HG03354 (cell line): ENCODE results near the gene CHRD.
"Not testable (repeated sequence)": the region's sequence is repeated elsewhere in the genome, so short reads cannot be mapped to it uniquely, and the experiment has no call there.

ENCODE experiments used
- ATAC-seq: cut with Tn5 transposase; IDR thresholded peaks from one replicate; pipeline ENCODE4 v1.9.1; 2021; ENCODE audit warnings: mild to moderate bottlenecking; ENCODE audit not compliant: unreplicated experiment, poor library complexity, severe bottlenecking

CHRD gene

GRCh38 chr3:184409331-184409926 lies 29.6 kb downstream of the CHRD start:
- ATAC-seq = no peak

DNA sequence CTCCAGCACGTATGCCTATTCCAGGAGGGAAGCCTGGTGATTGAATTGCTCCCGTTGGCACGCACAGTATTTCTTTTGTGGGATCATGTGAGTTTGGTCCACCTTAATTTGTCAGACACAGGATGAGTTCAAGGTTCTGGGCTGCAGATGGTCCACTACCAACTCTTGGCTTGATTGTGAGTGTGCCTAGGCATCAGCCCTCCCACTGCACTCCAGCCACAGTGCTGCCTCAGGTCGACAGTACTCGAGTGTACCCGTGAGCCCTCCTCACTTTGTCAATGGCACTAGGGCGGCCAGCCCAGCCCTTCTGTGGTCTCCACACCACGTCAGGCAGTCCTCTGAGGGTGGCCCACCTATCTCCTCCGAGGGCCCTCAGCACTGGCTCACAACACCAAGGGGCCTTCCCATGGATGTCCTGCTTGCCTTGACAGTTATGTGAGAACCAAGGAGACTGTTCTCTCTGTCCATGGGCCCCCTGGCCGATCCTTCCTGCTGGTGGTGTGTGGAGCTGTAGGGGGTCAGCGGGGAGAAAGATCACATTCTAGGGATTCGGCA lies 30.2 kb downstream of the CHRD start:
- no peak for ATAC-seq

- no peak for ATAC-seq
Measured at GRCh38 chr3:184414418-184415202, 34.8 kb downstream of the CHRD start.

DNA sequence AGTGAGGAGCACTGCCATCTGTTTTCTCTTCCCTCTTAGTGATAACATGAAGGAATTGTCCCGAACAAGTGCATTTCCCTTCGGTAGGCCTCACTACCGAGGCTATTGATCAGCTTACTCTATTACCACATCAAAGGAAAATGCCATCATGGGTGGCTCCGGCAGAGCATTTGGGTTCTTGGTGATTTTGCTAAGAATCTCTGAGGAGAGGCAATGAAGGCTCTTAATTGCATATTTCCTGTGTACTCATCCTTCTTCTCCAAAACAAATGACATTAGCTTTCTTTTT lies 35.3 kb downstream of the CHRD start:
- no peak for ATAC-seq

- peak; percentile 94 for ATAC-seq
Measured at GRCh38 chr3:184417619-184418327, 37.9 kb downstream of the CHRD start.

DNA sequence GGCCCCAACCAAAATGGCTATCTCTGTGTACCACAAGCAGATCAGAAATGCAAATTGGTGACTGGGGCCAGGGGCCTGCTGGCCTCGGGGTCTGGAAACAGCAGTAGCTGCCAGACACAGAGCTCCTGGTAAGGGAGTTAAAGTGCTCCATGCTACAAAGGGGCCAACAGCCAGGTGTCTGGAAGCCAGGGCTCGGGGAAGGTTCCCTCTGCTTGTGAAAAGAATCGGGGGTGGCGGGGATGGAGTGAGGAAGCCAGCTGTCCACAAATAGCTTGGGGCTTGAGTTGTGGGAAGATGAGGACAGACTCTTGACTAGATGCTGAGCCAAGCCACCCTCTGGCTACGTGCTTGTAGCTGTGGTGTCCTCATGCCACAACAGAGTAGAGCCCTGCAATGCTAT lies 39.3 kb downstream of the CHRD start:
- no peak for ATAC-seq

GRCh38 chr3:184423561-184423960 lies 43.7 kb downstream of the CHRD start:
- ATAC-seq = no peak

DNA sequence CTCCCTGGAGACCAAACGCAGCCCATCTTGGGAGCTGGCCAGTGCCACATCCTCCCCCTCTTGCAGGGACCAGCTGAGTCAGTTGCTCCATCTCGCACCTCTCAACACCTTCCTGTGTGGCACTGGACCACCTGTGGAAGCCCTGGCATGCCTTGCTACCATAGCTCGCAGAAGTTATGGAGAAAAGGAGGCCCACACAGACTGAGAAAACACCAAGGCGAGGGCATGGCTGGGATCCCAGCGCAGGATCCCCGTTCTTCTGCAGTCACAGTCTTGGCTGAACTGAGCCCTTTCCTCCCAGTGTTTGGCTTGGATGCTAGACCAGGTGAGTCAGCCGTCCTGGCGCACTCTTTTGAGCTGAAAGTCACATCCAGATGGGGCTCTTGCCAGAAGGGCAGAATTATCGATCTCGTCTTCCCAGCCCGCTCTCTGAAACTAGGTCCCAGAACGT lies 46.9 kb downstream of the CHRD start:
- ATAC-seq = no peak

DNA sequence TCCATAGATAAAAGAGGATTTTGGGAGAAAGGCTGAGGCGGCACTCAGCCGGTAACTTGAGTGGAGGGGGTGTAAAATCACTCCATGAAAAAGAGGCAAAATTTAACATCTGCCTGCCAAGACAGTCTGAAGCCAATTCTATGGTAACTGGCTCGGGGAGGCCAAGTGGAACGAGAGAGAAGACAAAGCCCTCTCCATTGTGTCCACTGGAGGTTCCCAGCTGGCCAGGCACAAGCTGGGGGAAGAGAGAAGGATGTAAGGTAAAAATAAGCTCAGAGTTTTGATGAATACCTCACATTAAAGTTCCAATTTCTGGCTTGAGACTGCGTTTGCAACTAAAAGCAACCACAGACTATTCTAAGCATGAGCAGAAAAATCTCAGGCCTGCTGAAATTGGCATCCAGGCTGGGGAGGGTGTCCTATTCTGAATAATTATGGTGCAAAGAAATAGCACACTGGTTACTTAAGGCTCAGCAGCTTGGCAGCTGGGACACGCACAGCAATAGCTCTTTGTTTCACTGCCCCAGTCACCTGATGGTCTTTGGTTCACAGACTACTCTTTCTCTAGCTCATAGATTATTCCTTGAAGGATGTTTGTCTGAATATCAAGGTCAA lies 48.8 kb downstream of the CHRD start:
- no peak for ATAC-seq

GRCh38 chr3:184429786-184430185 lies 49.9 kb downstream of the CHRD start:
- ATAC-seq = no peak

- ATAC-seq = no peak
Measured at GRCh38 chr3:184430940-184431339, 51.1 kb downstream of the CHRD start.

- ATAC-seq = not testable (repeated sequence)
Measured at GRCh38 chr3:184433178-184433577, 53.3 kb downstream of the CHRD start.

DNA sequence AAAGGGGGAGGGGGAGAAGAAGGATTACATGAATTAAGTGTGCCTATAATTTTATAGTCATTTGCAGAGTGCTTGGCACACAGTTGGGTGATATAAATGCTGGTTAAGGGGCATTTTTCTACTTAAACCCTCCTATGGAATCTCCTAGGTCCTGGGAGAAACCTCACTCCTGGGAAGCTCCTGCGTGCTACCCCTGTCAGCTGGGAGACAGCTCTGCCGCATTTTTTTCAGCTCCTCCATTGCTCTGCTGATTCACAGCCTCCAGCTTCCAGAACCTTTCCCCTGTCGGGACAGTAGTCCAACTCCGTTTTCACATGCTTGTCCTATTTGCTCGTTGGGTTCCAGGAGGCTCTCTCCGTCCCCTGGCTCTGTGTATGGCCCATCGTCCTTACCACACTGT lies 59.2 kb downstream of the CHRD start:
- no peak for ATAC-seq
